ENCODE data around the gene EMP3. TPM values are rescaled to one million over a fixed set of nuclear protein-coding genes. Genes with fewer than 3 reads are reported as not detected.
"Not testable (repeated sequence)": the region's sequence is repeated elsewhere in the genome, so short reads cannot be mapped to it uniquely, and the experiment has no call there.

The EMP3 gene
- total RNA-seq, 2 donors from 2014 or later, result 150 to 174 TPM

GRCh38 chr19:48362716-48363499, 37.6 kb downstream of the EMP3 start:
- peak overlapping the region; percentile 63 for H3K27ac Mint-ChIP-seq
- peaks cover 13% of the 10 kb centered on the region for H3K4me1 Mint-ChIP-seq (ENCODE audit: low read depth)
- H3K9me3 Mint-ChIP-seq, result no peaks in the 10 kb centered on the region
- no peaks in the 10 kb centered on the region for H3K27me3 Mint-ChIP-seq (ENCODE audit: low read depth)
- peak overlapping the region; percentile 91 to 93 for H3K4me3 Mint-ChIP-seq
- peak; percentile 70 to 71 for ATAC-seq (replicated peaks in 1 of 2)
- DNase-seq, result peak; percentile 90 to 92
- peaks cover 0 to 1% of the 10 kb centered on the region in 2 donors for H3K36me3 Mint-ChIP-seq (ENCODE audit: insufficient read depth in 2 of 2)

DNA sequence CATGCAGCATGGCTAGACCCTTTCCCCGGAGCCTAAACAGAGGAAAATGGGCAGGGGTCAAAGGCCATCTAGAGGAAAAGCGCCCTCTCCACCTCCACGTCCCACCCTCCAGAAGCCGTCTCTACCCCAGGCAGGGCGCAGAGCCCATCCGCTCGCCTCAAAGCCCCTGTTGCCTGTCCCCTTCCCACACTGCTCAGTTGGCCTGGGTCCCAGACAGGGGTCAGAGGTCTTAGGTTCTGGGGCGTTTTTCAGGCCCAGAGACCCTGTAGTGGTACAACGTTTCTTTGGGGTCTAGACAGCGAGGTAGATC, 38.1 kb downstream of the EMP3 start:
- Mint-ChIP-seq H3K4me3 (peak overlapping the region; percentile 91 to 93), H3K27me3 (ENCODE audit: low read depth) (no peaks in the 10 kb centered on the region), H3K9me3 (no peaks in the 10 kb centered on the region), H3K36me3 (ENCODE audit: insufficient read depth in 2 of 2) (peaks cover 0 to 1% of the 10 kb centered on the region in 2 donors), H3K4me1 (ENCODE audit: low read depth) (peaks cover 13% of the 10 kb centered on the region), H3K27ac (peak overlapping the region; percentile 63)
- ATAC-seq (replicated peaks in 1 of 2), result peak; percentile 14
- peak in 1 of 2 donors; percentile 36 for DNase-seq

GRCh38 chr19:48363810-48364597, 38.7 kb downstream of the EMP3 start, which contains the start of the genes SYNGR4 and TMEM143:
Gene SYNGR4, plus strand, starts transcription at chr19:48364367. Its CDS starts 1,476 bp downstream, at chr19:48365843.
Gene TMEM143, minus strand, starts transcription at chr19:48363940. Its CDS starts 20 bp downstream, at chr19:48363920.
- DNase-seq, result peak; percentile 98 to 99
- H3K4me3 Mint-ChIP-seq, result peak within 1 kb of the TSS; percentile 91 to 93
- H3K36me3 Mint-ChIP-seq (ENCODE audit: insufficient read depth in 2 of 2), result peaks cover 0 to 1% of the 10 kb centered on the region in 2 donors
- peak within 1 kb of the TSS; percentile 87 for H3K27ac Mint-ChIP-seq
- peak; percentile 91 for ATAC-seq (replicated peaks in 1 of 2)
- peaks cover 13% of the 10 kb centered on the region for H3K4me1 Mint-ChIP-seq (ENCODE audit: low read depth)
- no peaks in the 10 kb centered on the region for H3K27me3 Mint-ChIP-seq (ENCODE audit: low read depth)
- H3K9me3 Mint-ChIP-seq, result no peaks in the 10 kb centered on the region

- ATAC-seq (replicated peaks in 1 of 2), result no peak
- H3K36me3 Mint-ChIP-seq (ENCODE audit: insufficient read depth in 2 of 2), result peaks cover 0 to 1% of the 10 kb centered on the region in 2 donors
- no peak for DNase-seq
Observed at GRCh38 chr19:48364598-48365348, 39.4 kb downstream of the EMP3 start.

DNA sequence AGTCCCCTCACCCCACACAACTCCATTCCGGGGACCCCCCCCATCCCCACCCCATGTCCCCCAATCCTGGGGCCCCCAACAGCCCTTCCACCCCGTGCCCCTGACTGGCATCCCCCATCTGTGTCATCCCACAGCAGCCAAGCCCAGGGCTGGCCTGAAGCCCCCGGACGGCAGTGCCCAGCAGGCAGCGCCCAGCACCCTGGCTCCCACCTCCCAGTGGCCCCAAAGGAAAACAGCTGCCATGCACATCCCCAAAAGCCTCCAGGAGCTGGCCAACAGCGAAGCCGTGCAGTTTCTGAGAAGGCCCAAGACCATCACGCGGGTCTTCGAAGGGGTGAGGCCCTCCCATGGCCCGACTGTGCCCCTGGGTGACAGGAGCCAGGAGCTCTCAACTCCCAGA, 40.2 kb downstream of the EMP3 start:
- H3K27me3 Mint-ChIP-seq (ENCODE audit: low read depth), result no peaks in the 10 kb centered on the region
- peaks cover 0 to 1% of the 10 kb centered on the region in 2 donors for H3K36me3 Mint-ChIP-seq (ENCODE audit: insufficient read depth in 2 of 2)
- no peaks in the 10 kb centered on the region for H3K9me3 Mint-ChIP-seq
- DNase-seq, result no peak
- H3K4me1 Mint-ChIP-seq (ENCODE audit: low read depth), result peaks cover 13% of the 10 kb centered on the region
- H3K27ac Mint-ChIP-seq, result no peak overlapping the region
- ATAC-seq (replicated peaks in 1 of 2), result no peak
- no peak overlapping the region for H3K4me3 Mint-ChIP-seq

More at GRCh38 chr19:48364598-48365348, 39.4 kb downstream of the EMP3 start:
- Mint-ChIP-seq H3K4me3 (peak overlapping the region; percentile 91 to 93), H3K27me3 (ENCODE audit: low read depth) (no peaks in the 10 kb centered on the region), H3K9me3 (no peaks in the 10 kb centered on the region), H3K4me1 (ENCODE audit: low read depth) (peaks cover 13% of the 10 kb centered on the region), H3K27ac (peak overlapping the region; percentile 87)

DNA sequence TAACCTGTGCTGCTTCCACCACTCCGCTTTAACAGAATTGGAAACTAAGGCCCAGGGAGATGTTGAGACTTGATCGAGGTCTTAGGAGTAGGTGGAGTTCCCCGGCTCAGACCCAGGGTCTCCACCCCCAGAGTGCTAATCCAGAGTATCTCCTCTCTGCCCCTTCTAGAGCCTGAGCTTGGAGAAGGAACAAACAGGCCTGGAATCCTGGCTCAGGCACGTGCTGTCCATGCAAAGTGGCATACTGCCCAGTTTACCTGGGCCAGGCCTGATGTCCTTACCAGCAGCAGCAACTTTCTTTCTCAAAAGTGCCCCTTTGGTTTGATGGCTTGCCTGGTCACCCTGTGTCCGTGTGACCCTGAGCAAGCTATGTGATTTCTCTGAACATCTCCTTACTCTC, 42.5 kb downstream of the EMP3 start:
- Mint-ChIP-seq H3K4me1 (ENCODE audit: low read depth) (peaks cover 9% of the 10 kb centered on the region), H3K27me3 (ENCODE audit: low read depth) (no peaks in the 10 kb centered on the region), H3K27ac (no peak overlapping the region), H3K4me3 (no peak overlapping the region), H3K36me3 (ENCODE audit: insufficient read depth in 2 of 2) (peaks cover 0 to 1% of the 10 kb centered on the region in 2 donors), H3K9me3 (no peaks in the 10 kb centered on the region)
- DNase-seq (no peak), ATAC-seq (replicated peaks in 1 of 2) (no peak)

DNA sequence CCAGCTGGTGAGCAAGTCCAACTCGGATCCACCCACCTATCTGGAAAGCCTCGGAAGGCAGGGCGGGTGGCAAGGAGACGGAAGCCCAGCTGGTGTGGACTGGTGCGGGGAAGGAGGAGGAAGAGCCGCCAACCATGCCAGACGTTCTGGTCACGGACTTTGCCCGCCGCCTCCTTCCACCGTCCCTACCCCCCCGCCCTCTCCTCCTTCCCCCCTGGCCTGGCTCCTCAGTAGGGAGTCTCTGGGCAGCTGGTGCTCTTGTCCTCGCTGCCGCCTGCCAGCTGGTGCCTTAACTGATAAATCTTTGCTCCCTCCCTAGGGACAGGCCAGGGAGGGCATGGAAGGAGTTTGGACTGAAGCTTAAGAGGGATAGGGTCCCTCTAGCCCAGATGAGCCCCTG, 43.6 kb downstream of the EMP3 start:
- Mint-ChIP-seq H3K27me3 (ENCODE audit: low read depth) (no peaks in the 10 kb centered on the region), H3K27ac (no peak overlapping the region), H3K4me3 (no peak overlapping the region), H3K36me3 (ENCODE audit: insufficient read depth in 2 of 2) (peaks cover 0 to under 1% of the 10 kb centered on the region in 2 donors), H3K9me3 (no peaks in the 10 kb centered on the region), H3K4me1 (ENCODE audit: low read depth) (peaks cover 7% of the 10 kb centered on the region)
- ATAC-seq (replicated peaks in 1 of 2) (no peak), DNase-seq (no peak)

GRCh38 chr19:48370955-48371354, 45.6 kb downstream of the EMP3 start:
- DNase-seq, result no peak
- Mint-ChIP-seq H3K9me3 (no peaks in the 10 kb centered on the region), H3K27ac (no peak overlapping the region)

GRCh38 chr19:48371367-48371766, 46.0 kb downstream of the EMP3 start:
- no peaks in the 10 kb centered on the region for H3K36me3 Mint-ChIP-seq (ENCODE audit: insufficient read depth in 2 of 2)
- DNase-seq (no peak), ATAC-seq (replicated peaks in 1 of 2) (no peak)
- no peaks in the 10 kb centered on the region for H3K27me3 Mint-ChIP-seq (ENCODE audit: low read depth)
- H3K9me3 Mint-ChIP-seq, result no peaks in the 10 kb centered on the region
- H3K4me3 Mint-ChIP-seq, result no peak overlapping the region
- no peaks in the 10 kb centered on the region for H3K4me1 Mint-ChIP-seq (ENCODE audit: low read depth)
- H3K27ac Mint-ChIP-seq, result no peak overlapping the region

More at GRCh38 chr19:48370955-48371354, 45.6 kb downstream of the EMP3 start:
- Mint-ChIP-seq H3K4me1 (ENCODE audit: low read depth) (no peaks in the 10 kb centered on the region), H3K4me3 (no peak overlapping the region), H3K27me3 (ENCODE audit: low read depth) (no peaks in the 10 kb centered on the region), H3K36me3 (ENCODE audit: insufficient read depth in 2 of 2) (no peaks in the 10 kb centered on the region)
- ATAC-seq (replicated peaks in 1 of 2), result no peak

DNA sequence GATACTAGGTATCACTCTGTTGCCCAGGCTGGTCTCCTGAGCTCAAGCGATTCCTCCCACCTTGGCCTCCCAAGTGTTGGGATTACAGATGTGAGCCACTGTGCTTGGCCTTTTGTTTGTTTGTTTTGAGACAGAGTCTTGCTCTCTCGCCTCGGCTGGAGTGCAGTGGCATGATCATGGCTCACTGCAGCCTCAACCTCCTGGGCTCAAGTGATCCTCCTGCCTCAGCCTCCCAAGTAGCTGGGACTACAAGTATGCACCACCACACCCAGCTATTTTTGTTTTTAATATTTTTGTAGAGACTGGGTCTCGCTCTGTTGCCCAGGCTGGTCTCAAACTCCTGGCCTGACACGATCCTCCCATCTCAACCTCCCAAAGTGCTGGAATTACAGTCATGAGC, 46.4 kb downstream of the EMP3 start:
- H3K9me3 Mint-ChIP-seq; H3K27me3 Mint-ChIP-seq (ENCODE audit: low read depth); ATAC-seq (replicated peaks in 1 of 2); H3K27ac Mint-ChIP-seq; DNase-seq; H3K36me3 Mint-ChIP-seq (ENCODE audit: insufficient read depth in 2 of 2); H3K4me3 Mint-ChIP-seq; H3K4me1 Mint-ChIP-seq (ENCODE audit: low read depth): not testable (repeated sequence)

GRCh38 chr19:48372904-48373303, 47.6 kb downstream of the EMP3 start:
- Mint-ChIP-seq H3K4me1 (ENCODE audit: low read depth) (no peaks in the 10 kb centered on the region), H3K9me3 (no peaks in the 10 kb centered on the region), H3K27ac (no peak overlapping the region), H3K36me3 (ENCODE audit: insufficient read depth in 2 of 2) (no peaks in the 10 kb centered on the region), H3K4me3 (no peak overlapping the region), H3K27me3 (ENCODE audit: low read depth) (no peaks in the 10 kb centered on the region)
- DNase-seq (no peak), ATAC-seq (replicated peaks in 1 of 2) (no peak)

- no peak overlapping the region for H3K4me3 Mint-ChIP-seq
- H3K36me3 Mint-ChIP-seq (ENCODE audit: insufficient read depth in 2 of 2), result no peaks in the 10 kb centered on the region
- no peaks in the 10 kb centered on the region for H3K4me1 Mint-ChIP-seq (ENCODE audit: low read depth)
- no peak overlapping the region for H3K27ac Mint-ChIP-seq
- DNase-seq, result no peak
- no peak for ATAC-seq (replicated peaks in 1 of 2)
- no peaks in the 10 kb centered on the region for H3K9me3 Mint-ChIP-seq
- no peaks in the 10 kb centered on the region for H3K27me3 Mint-ChIP-seq (ENCODE audit: low read depth)
Observed at GRCh38 chr19:48373567-48373966, 48.2 kb downstream of the EMP3 start.

DNA sequence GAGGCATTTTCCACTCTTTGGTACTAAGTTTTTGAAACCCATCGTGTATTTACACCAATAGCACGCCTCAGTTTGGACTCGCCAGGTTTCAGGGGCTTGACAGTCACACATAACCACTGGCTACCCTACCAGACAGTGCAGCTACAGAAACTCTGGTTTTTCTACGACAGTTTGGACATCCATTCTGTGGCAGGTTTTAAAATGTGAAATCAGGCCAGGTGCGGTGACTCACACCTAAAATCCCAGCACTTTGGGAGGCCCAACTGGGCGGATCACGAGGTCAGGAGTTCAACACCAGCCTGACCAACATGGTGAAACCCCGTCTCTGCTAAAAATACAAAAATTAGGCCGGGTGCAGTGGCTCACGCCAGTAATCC, 52.8 kb downstream of the EMP3 start:
- H3K36me3 Mint-ChIP-seq (ENCODE audit: insufficient read depth in 2 of 2), result peaks cover 0 to 4% of the 10 kb centered on the region in 2 donors
- H3K27me3 Mint-ChIP-seq (ENCODE audit: low read depth), result no peaks in the 10 kb centered on the region
- no peak overlapping the region for H3K4me3 Mint-ChIP-seq
- no peaks in the 10 kb centered on the region for H3K9me3 Mint-ChIP-seq
- no peak overlapping the region for H3K27ac Mint-ChIP-seq
- ATAC-seq (replicated peaks in 1 of 2) (no peak), DNase-seq (no peak)
- no peaks in the 10 kb centered on the region for H3K4me1 Mint-ChIP-seq (ENCODE audit: low read depth)

Data from activated T-cell treated with anti-CD3 and anti-CD28 coated beads, Interleukin-2, amount 50 U/mL, for 72 hours (primary cell).